Endothelial cell of umbilical vein (primary cell): ENCODE data around the gene IFRD2.

Experiments
- CTCF ChIP-seq, 2 donors: IDR thresholded peaks; 1 replicate in 1 of 2; 2 replicates in 1 of 2; pipeline ENCODE4 v1.5.1; 2011; ENCODE audit warnings: low read length in 2 of 2, mild to moderate bottlenecking in 2 of 2, moderate library complexity in 2 of 2, control low read depth in 1 of 2, inconsistent platforms in 1 of 2, low read depth in 1 of 2; ENCODE audit not compliant: insufficient read depth in 1 of 2; ENCODE audit errors: extremely low read depth in 1 of 2
- JUN ChIP-seq: IDR thresholded peaks from 2 replicates; pipeline ENCODE4 v1.6.1; 2011; ENCODE audit warnings: borderline replicate concordance, low read depth; ENCODE audit not compliant: insufficient read length, insufficient read depth
- POLR2AphosphoS5 ChIP-seq: IDR thresholded peaks from 2 replicates; pipeline ENCODE4 v1.6.1; 2012; ENCODE audit warnings: low read depth, mild to moderate bottlenecking, control low read depth, low read length, moderate library complexity; ENCODE audit not compliant: insufficient read depth

GRCh38 chr3:50333744-50334328, 41.6 kb upstream of the IFRD2 start:
- no peak for TF ChIP-seq CTCF (IDR thresholded peaks at IDR 0.05; ENCODE audit: extremely low read depth in 1 of 2, insufficient read depth in 1 of 2, low read depth in 1 of 2, low read length in 2 of 2)
- TF ChIP-seq JUN = peak; percentile 22
- peak; percentile 21 for TF ChIP-seq POLR2AphosphoS5
